ENCODE results near the gene POGZ.

The POGZ gene

GRCh38 chr1:151369302-151369610 lies 90.0 kb downstream of the POGZ start:
- TF ChIP-seq, protein P1, sequence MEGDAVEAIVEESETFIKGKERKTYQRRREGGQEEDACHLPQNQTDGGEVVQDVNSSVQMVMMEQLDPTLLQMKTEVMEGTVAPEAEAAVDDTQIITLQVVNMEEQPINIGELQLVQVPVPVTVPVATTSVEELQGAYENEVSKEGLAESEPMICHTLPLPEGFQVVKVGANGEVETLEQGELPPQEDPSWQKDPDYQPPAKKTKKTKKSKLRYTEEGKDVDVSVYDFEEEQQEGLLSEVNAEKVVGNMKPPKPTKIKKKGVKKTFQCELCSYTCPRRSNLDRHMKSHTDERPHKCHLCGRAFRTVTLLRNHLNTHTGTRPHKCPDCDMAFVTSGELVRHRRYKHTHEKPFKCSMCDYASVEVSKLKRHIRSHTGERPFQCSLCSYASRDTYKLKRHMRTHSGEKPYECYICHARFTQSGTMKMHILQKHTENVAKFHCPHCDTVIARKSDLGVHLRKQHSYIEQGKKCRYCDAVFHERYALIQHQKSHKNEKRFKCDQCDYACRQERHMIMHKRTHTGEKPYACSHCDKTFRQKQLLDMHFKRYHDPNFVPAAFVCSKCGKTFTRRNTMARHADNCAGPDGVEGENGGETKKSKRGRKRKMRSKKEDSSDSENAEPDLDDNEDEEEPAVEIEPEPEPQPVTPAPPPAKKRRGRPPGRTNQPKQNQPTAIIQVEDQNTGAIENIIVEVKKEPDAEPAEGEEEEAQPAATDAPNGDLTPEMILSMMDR (conservative IDR thresholded peaks at IDR 0.05; ENCODE audit: low read length) = no peak
- no peak for TF ChIP-seq EZH2phosphoT487 (IDR thresholded peaks at IDR 0.05; ENCODE audit: borderline replicate concordance)
- Histone ChIP-seq H3K4me2 (ENCODE audit: low read depth, low read length, poor library complexity, severe bottlenecking) (no peak overlapping the region), H3K9me2 (replicated peaks; ENCODE audit: low read depth, low read length) (no peaks in the 10 kb centered on the region), H3K4me1 (ENCODE audit: insufficient read depth, low read length, poor library complexity, severe bottlenecking) (peaks cover 17% of the 10 kb centered on the region), H3K9ac (ENCODE audit: low read depth, low read length, poor library complexity, severe bottlenecking) (no peak overlapping the region), H3K4me3 (ENCODE audit: low read length, poor library complexity, severe bottlenecking) (no peak overlapping the region), H3K9me3 (ENCODE audit: insufficient read depth, low read depth, low read length) (no peaks in the 10 kb centered on the region), H2AFZ (ENCODE audit: low read length) (no peak overlapping the region), H3F3A (ENCODE audit: low read depth) (no peaks in the 10 kb centered on the region), H3K79me2 (ENCODE audit: insufficient read depth, low read length) (no peaks in the 10 kb centered on the region), H3K36me3 (ENCODE audit: insufficient read depth, low read length) (no peaks in the 10 kb centered on the region), H3K27me3 (ENCODE audit: insufficient read depth, low read length, poor library complexity, severe bottlenecking) (no peaks in the 10 kb centered on the region), H4K20me1 (ENCODE audit: insufficient read depth, low read length, poor library complexity, severe bottlenecking) (no peaks in the 10 kb centered on the region)

DNA sequence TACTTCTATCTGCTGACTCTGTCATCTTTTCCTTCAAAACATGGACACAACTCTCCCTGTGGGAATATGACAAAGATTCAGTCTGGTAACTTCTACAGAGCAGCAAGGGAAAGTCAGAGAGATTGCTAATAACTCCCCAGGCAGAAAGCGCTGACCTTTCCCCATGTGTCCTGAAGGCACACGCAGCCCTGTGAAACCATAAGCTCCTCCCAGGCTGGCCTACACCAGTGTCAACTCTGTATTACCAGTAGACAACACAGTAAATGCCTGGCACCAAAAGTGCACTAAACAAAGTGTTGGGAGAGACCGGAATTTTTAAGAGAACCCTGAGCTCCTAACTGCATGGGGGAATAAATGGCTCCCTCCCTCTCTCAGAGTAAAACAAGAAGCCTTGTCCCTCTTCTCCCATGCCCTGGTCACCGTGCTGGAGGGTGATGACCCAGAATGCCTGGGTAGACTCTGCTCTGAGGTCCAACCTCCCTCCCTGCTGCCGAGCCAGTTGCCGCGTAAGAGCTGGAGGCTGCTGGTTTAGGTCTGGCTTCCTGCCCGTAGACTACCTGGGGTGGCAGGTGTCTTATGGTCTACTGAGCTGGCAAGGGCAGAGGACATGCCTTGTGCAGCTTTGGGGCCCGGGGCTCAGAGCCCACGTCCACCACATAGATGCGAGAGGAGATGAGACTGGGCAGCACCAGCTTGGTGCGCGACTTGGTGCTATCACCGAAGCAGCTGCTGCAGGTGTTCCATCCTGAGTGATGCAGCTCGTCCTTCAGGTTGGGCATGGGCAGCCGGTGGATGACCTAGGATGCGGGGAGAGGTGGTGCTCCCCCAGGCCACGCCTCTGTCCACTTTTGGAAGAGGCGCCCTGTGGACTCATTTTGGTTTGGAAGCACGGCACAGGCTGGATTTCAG lies 90.6 kb downstream of the POGZ start:
- H3K9me3 ChIP-seq (ENCODE audit: insufficient read depth, low read depth, low read length) = no peaks in the 10 kb centered on the region
- H3K79me2 ChIP-seq (ENCODE audit: insufficient read depth, low read length) = no peaks in the 10 kb centered on the region
- no peaks in the 10 kb centered on the region for H3K27me3 ChIP-seq (ENCODE audit: insufficient read depth, low read length, poor library complexity, severe bottlenecking)
- no peaks in the 10 kb centered on the region for H3K36me3 ChIP-seq (ENCODE audit: insufficient read depth, low read length)
- no peak overlapping the region for H3K4me3 ChIP-seq (ENCODE audit: low read length, poor library complexity, severe bottlenecking)
- no peak for TF ChIP-seq EZH2phosphoT487 (IDR thresholded peaks at IDR 0.05; ENCODE audit: borderline replicate concordance)
- TF ChIP-seq, protein P1 (conservative IDR thresholded peaks at IDR 0.05; ENCODE audit: low read length) = no peak
- H2AFZ ChIP-seq (ENCODE audit: low read length) = no peak overlapping the region
- H3F3A ChIP-seq (ENCODE audit: low read depth) = no peaks in the 10 kb centered on the region
- no peaks in the 10 kb centered on the region for H4K20me1 ChIP-seq (ENCODE audit: insufficient read depth, low read length, poor library complexity, severe bottlenecking)
- H3K9ac ChIP-seq (ENCODE audit: low read depth, low read length, poor library complexity, severe bottlenecking) = no peak overlapping the region
- H3K4me2 ChIP-seq (ENCODE audit: low read depth, low read length, poor library complexity, severe bottlenecking) = no peak overlapping the region
- peaks cover 11% of the 10 kb centered on the region for H3K4me1 ChIP-seq (ENCODE audit: insufficient read depth, low read length, poor library complexity, severe bottlenecking)
- no peaks in the 10 kb centered on the region for H3K9me2 ChIP-seq (replicated peaks; ENCODE audit: low read depth, low read length)

DNA sequence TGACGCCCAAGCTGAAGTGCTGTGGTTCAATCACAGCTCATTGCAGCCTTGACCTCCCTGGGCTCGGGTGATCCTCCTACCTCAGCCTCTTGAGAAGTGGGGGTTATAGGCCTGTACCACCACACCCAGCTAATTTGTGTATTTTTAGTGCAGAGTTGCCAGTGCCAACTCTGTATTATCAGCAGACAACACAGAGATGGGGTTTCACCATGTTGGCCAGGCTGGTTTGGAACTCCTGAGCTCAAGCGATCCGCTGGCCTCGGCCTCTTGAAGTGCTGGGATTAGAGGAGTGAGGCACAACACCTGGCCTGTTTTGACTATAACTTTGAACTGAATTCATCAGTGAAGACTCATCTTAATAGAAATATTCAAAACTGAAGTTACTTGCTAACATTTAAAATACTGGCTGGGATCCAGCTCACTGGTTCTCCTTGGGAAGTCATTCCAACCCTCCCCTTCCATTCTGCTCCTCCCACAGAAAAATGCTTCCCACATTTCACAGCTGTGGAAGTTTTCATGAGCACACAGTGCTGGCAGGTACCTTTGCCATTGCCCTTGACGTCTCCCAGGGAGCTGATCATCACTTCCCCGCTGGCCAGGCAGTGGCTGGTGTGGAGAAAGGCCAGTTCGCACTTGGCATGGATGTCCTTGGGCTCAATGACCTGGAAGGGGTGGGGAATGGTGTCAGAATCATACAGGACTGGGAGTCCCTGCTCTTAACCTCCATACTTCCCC lies 91.5 kb downstream of the POGZ start:
- no peaks in the 10 kb centered on the region for H3F3A ChIP-seq (ENCODE audit: low read depth)
- H3K27me3 ChIP-seq (ENCODE audit: insufficient read depth, low read length, poor library complexity, severe bottlenecking) = no peaks in the 10 kb centered on the region
- no peaks in the 10 kb centered on the region for H4K20me1 ChIP-seq (ENCODE audit: insufficient read depth, low read length, poor library complexity, severe bottlenecking)
- H3K36me3 ChIP-seq (ENCODE audit: insufficient read depth, low read length) = no peaks in the 10 kb centered on the region
- H3K9me2 ChIP-seq (replicated peaks; ENCODE audit: low read depth, low read length) = no peaks in the 10 kb centered on the region
- 0 out of 2 replicates have a peak, but pooled peaks cover 2% of the 10 kb centered on the region for H3K9me3 ChIP-seq (ENCODE audit: insufficient read depth, low read depth, low read length)
- H3K4me2 ChIP-seq (ENCODE audit: low read depth, low read length, poor library complexity, severe bottlenecking) = no peak overlapping the region
- no peak overlapping the region for H3K4me3 ChIP-seq (ENCODE audit: low read length, poor library complexity, severe bottlenecking)
- no peak overlapping the region for H3K9ac ChIP-seq (ENCODE audit: low read depth, low read length, poor library complexity, severe bottlenecking)
- no peak overlapping the region for H2AFZ ChIP-seq (ENCODE audit: low read length)
- TF ChIP-seq, protein P1 (conservative IDR thresholded peaks at IDR 0.05; ENCODE audit: low read length) = no peak
- no peak for TF ChIP-seq EZH2phosphoT487 (IDR thresholded peaks at IDR 0.05; ENCODE audit: borderline replicate concordance)
- H3K79me2 ChIP-seq (ENCODE audit: insufficient read depth, low read length) = no peaks in the 10 kb centered on the region
- H3K4me1 ChIP-seq (ENCODE audit: insufficient read depth, low read length, poor library complexity, severe bottlenecking) = peaks cover 10% of the 10 kb centered on the region
